GM23248 (cell line): ENCODE results near the gene WNT8A. TPM values are rescaled to one million over a fixed set of nuclear protein-coding genes. Genes with fewer than 3 reads are reported as not detected.

Source experiments
- DNase-seq: peaks from one replicate; pipeline ENCODE4 v3.0.0-alpha.2; 2015
- H2AFZ ChIP-seq: fragments of 200-600 bp; sonication (generic); 2 replicates; pipeline ENCODE4 v1.6.1; 2016; ENCODE audit warnings: antibody characterized with exemption
- H3F3A ChIP-seq: fragments of 200-600 bp; sonication (generic); 2 replicates; pipeline ENCODE4 v1.6.1; 2016; ENCODE audit warnings: mild to moderate bottlenecking, antibody characterized with exemption, mixed run types; ENCODE audit not compliant: insufficient read depth
- H3K27ac ChIP-seq: fragments of 200-600 bp; sonication (generic); 2 replicates; pipeline ENCODE4 v1.5.1; 2016; ENCODE audit warnings: mild to moderate bottlenecking
- H3K27me3 ChIP-seq: fragments of 200-600 bp; sonication (generic); replicated peaks from 2 replicates; pipeline ENCODE4 v1.6.1; 2016; ENCODE audit warnings: mild to moderate bottlenecking; ENCODE audit not compliant: insufficient read depth
- H3K36me3 ChIP-seq: fragments of 200-600 bp; sonication (generic); 2 replicates; pipeline ENCODE4 v1.6.1; 2016; ENCODE audit warnings: low read depth, mild to moderate bottlenecking
- H3K4me1 ChIP-seq: fragments of 200-600 bp; sonication (generic); 2 replicates; pipeline ENCODE4 v1.6.1; 2016; ENCODE audit warnings: mild to moderate bottlenecking; ENCODE audit not compliant: insufficient read depth
- H3K4me2 ChIP-seq: fragments of 200-600 bp; sonication (generic); one replicate; pipeline ENCODE4 v1.6.1; 2016; ENCODE audit warnings: mild to moderate bottlenecking; ENCODE audit not compliant: unreplicated experiment
- H3K4me3 ChIP-seq: fragments of 200-600 bp; sonication (generic); 2 replicates; pipeline ENCODE4 v1.5.1; 2016; ENCODE audit warnings: mild to moderate bottlenecking
- H3K79me2 ChIP-seq: fragments of 200-600 bp; sonication (generic); 2 replicates; pipeline ENCODE4 v1.6.1; 2016; ENCODE audit warnings: mild to moderate bottlenecking; ENCODE audit not compliant: insufficient read depth
- H3K9ac ChIP-seq: fragments of 200-600 bp; sonication (generic); 2 replicates; pipeline ENCODE4 v1.6.1; 2016; ENCODE audit warnings: mild to moderate bottlenecking
- H3K9me2 ChIP-seq: fragments of 200-600 bp; sonication (generic); 2 replicates; pipeline ENCODE4 v1.6.1; 2016; ENCODE audit warnings: mixed run types, mild to moderate bottlenecking, moderate library complexity; ENCODE audit not compliant: insufficient read depth
- H3K9me3 ChIP-seq: fragments of 200-600 bp; sonication (generic); one replicate; pipeline ENCODE4 v1.6.1; 2017; ENCODE audit warnings: low read depth
- H4K20me1 ChIP-seq: fragments of 200-600 bp; sonication (generic); 2 replicates; pipeline ENCODE4 v1.6.0; 2016; ENCODE audit not compliant: insufficient read depth
- EZH2 ChIP-seq: fragments of 200-600 bp; sonication (generic); IDR thresholded peaks from 2 replicates; pipeline ENCODE4 v1.6.1; 2018; ENCODE audit warnings: antibody characterized with exemption, mild to moderate bottlenecking; ENCODE audit not compliant: insufficient read depth, poor library complexity, severe bottlenecking
- EZH2phosphoT487 ChIP-seq: fragments of 200-600 bp; sonication (generic); IDR thresholded peaks from 2 replicates; pipeline ENCODE4 v1.6.1; 2018; ENCODE audit warnings: antibody characterized with exemption, moderate library complexity, mild to moderate bottlenecking, low read depth; ENCODE audit not compliant: insufficient read depth
- WGBS, 2 experiments: methylation state at CpG; one replicate each; pipeline ENCODE4 v1.1.6; 2015 to 2017; ENCODE audit warnings: low lambda C conversion rate in 2 of 2, low coverage in 1 of 2; ENCODE audit errors: missing lambda C conversion rate in 2 of 2; 5-methylcytosine and 5-hydroxymethylcytosine counted together
- in situ Hi-C: fragments of 300-500 bp; cut with MboI; formaldehyde crosslinking; loops from 2 replicates; pipeline ENCODE4 v1.15.0; 2020
- polyA plus RNA-seq: library from polyadenylated mRNA; unstranded; fragments of >200 nt; fragmentation: Nextera tagmentation; extraction: Ambion mirVana; gene quantifications from 2 replicates; pipeline ENCODE4 v1.2.1, GENCODE V29; 2016
- total RNA-seq: library from RNA; depleted of rRNA; stranded (reverse); fragments of >200 nt; shearing (Covaris generic); gene quantifications from 2 replicates; pipeline ENCODE4 v1.2.3, GENCODE V29; 2014

The WNT8A gene
- total and polyA plus RNA-seq, 2 experiments from 2014 or later = not detected

- Histone ChIP-seq H3F3A (no peaks in the 10 kb centered on the region), H4K20me1 (no peaks in the 10 kb centered on the region), H3K9me2 (no peaks in the 10 kb centered on the region), H3K9ac (no peak overlapping the region), H3K36me3 (no peaks in the 10 kb centered on the region), H3K4me3 (no peak overlapping the region), H3K4me2 (no peak overlapping the region), H3K79me2 (no peaks in the 10 kb centered on the region), H2AFZ (no peak overlapping the region), H3K4me1 (no peaks in the 10 kb centered on the region), H3K9me3 (no peaks in the 10 kb centered on the region), H3K27me3 (peaks cover 12% of the 10 kb centered on the region; the same call in 1 of the 2 replicates), H3K27ac (no peak overlapping the region)
- TF ChIP-seq EZH2 (no peak), EZH2phosphoT487 (no peak)
- in situ Hi-C loops = no loop called here
- no peak for DNase-seq
- WGBS, 2 experiments = 27 to 32% methylated on average over 3 of the region's 3 CpGs
Measured at GRCh38 chr5:138054206-138054605, 29.6 kb upstream of the WNT8A start.

GRCh38 chr5:138054847-138055558 lies 28.8 kb upstream of the WNT8A start:
- no peaks in the 10 kb centered on the region for H4K20me1 ChIP-seq
- no peaks in the 10 kb centered on the region for H3K4me1 ChIP-seq
- no peak overlapping the region for H3K4me3 ChIP-seq
- no peaks in the 10 kb centered on the region for H3K9me3 ChIP-seq
- H3K27ac ChIP-seq = no peak overlapping the region
- no peaks in the 10 kb centered on the region for H3K79me2 ChIP-seq
- H2AFZ ChIP-seq = no peak overlapping the region
- H3K4me2 ChIP-seq = no peak overlapping the region
- no peak overlapping the region for H3K9ac ChIP-seq
- TF ChIP-seq EZH2 = no peak
- no peak for TF ChIP-seq EZH2phosphoT487
- DNase-seq = no peak
- 18 to 23% methylated on average over 13 of the region's 13 CpGs for WGBS, 2 experiments
- H3K27me3 ChIP-seq = peaks cover 12% of the 10 kb centered on the region; the same call in 1 of the 2 replicates
- H3F3A ChIP-seq = no peaks in the 10 kb centered on the region
- no peaks in the 10 kb centered on the region for H3K9me2 ChIP-seq
- in situ Hi-C loops = no loop called here
- no peaks in the 10 kb centered on the region for H3K36me3 ChIP-seq

GRCh38 chr5:138064526-138064925 lies 19.3 kb upstream of the WNT8A start:
- TF ChIP-seq EZH2phosphoT487 (no peak), EZH2 (no peak)
- in situ Hi-C loops = no loop called here
- Histone ChIP-seq H3K79me2 (no peaks in the 10 kb centered on the region), H3K9me3 (no peaks in the 10 kb centered on the region), H3K27me3 (no peaks in the 10 kb centered on the region), H3K4me2 (no peak overlapping the region), H3K4me3 (no peak overlapping the region), H3K36me3 (no peaks in the 10 kb centered on the region), H2AFZ (no peak overlapping the region), H3K9ac (no peak overlapping the region), H3K4me1 (no peaks in the 10 kb centered on the region), H4K20me1 (no peaks in the 10 kb centered on the region), H3F3A (no peaks in the 10 kb centered on the region), H3K9me2 (no peaks in the 10 kb centered on the region), H3K27ac (no peak overlapping the region)
- peak; percentile 50 for DNase-seq

GRCh38 chr5:138065102-138065501 lies 18.7 kb upstream of the WNT8A start:
- no peak overlapping the region for H3K4me2 ChIP-seq
- H3K36me3 ChIP-seq = no peaks in the 10 kb centered on the region
- DNase-seq = no peak
- no peaks in the 10 kb centered on the region for H4K20me1 ChIP-seq
- H3K9me2 ChIP-seq = no peaks in the 10 kb centered on the region
- no peak overlapping the region for H3K27ac ChIP-seq
- in situ Hi-C loops = no loop called here
- no peak overlapping the region for H3K9ac ChIP-seq
- WGBS, 2 experiments = 73 to 77% methylated on average over 5 of the region's 5 CpGs
- H3K27me3 ChIP-seq = no peaks in the 10 kb centered on the region
- no peaks in the 10 kb centered on the region for H3K79me2 ChIP-seq
- H2AFZ ChIP-seq = no peak overlapping the region
- TF ChIP-seq EZH2 = no peak
- no peak for TF ChIP-seq EZH2phosphoT487
- H3K4me3 ChIP-seq = no peak overlapping the region
- H3K9me3 ChIP-seq = no peaks in the 10 kb centered on the region
- H3K4me1 ChIP-seq = no peaks in the 10 kb centered on the region
- no peaks in the 10 kb centered on the region for H3F3A ChIP-seq

GRCh38 chr5:138067945-138068344 lies 15.9 kb upstream of the WNT8A start:
- Histone ChIP-seq H3K79me2 (no peaks in the 10 kb centered on the region), H3K27me3 (no peaks in the 10 kb centered on the region), H3K4me1 (no peaks in the 10 kb centered on the region), H3K9me3 (no peaks in the 10 kb centered on the region), H3K9ac (no peak overlapping the region), H3F3A (no peaks in the 10 kb centered on the region), H3K4me2 (no peak overlapping the region), H3K27ac (no peak overlapping the region), H4K20me1 (no peaks in the 10 kb centered on the region), H2AFZ (no peak overlapping the region), H3K4me3 (no peak overlapping the region), H3K9me2 (no peaks in the 10 kb centered on the region), H3K36me3 (no peaks in the 10 kb centered on the region)
- no peak for DNase-seq
- WGBS, 2 experiments = 59 to 65% methylated on average over 8 of the region's 8 CpGs
- TF ChIP-seq EZH2 = no peak
- no peak for TF ChIP-seq EZH2phosphoT487
- in situ Hi-C loops = no loop called here
